ENCODE measurements around the gene SMLR1.
A peak's percentile ranks its signal among the peaks of the same experiment; 100 is the strongest.

Gene SMLR1

GRCh38 chr6:130827247-130828149 is at the start of gene SMLR1:
SMLR1 (plus strand) TSS chr6:130827406; CDS start chr6:130827414, 8 bp downstream.
- DNase-seq (ENCODE audit: low read depth): no peak
- no peak for TF ChIP-seq CTCF (conservative IDR thresholded peaks at IDR 0.05; ENCODE audit: low read length)
- no peak within 1 kb of the TSS for H3K4me3 ChIP-seq (ENCODE audit: low read length)

DNA sequence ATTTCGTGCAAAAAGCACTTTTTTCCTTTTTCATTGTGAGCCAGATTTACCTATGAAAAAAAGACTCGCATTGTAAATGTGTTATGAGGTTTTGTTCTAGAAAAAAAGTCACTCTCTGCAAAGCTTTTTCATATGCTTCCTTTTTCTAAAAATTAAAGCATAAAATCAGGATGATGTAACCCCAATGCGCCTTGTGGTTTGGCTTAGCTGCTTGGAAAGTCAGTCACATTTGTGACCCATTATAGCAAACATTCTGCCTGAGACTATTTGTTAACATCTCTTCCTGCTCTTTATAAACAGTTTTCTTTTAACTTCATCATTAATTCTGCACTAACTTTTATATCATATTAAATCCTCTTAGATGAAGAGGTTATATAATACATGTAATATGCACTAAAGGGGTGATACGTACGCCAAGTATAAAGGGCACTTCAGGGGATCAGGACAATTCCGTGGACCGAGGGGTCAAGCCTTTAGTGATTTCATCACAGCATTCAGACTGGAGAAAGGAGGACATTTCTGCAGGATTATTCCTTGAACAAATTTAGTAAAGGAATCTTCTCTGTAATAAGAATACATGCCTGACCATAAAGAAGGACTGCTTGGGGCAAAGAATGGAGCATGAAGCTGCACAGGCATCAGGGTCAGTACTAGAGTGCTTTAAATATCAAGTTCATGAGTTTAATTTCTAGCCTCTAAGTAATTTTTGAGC is 48.1 kb upstream of the SMLR1 start:
- peak; percentile 77 for DNase-seq (ENCODE audit: low read depth)
- peak overlapping the region; percentile 30 for H3K4me3 ChIP-seq (ENCODE audit: low read length)
- no peak for TF ChIP-seq CTCF (conservative IDR thresholded peaks at IDR 0.05; ENCODE audit: low read length)

DNA sequence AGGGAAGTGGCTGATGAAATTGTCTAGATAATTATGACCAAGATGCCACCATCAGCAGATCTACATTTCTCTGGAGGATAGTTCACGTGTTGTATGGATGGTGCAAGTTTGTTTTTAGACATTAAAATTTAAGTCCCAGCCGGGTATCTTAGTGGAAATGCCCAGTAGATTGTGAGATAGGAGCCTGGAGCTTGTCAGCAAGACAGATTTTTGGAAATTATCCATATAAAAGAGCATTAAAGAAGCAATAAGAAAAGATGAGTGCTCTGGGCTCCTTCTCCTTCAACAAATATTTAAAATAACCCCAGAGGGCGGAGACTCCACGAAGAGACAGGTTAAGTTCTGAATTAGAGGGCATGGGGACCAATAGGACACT is 47.6 kb upstream of the SMLR1 start:
- no peak for DNase-seq (ENCODE audit: low read depth)
- TF ChIP-seq CTCF (conservative IDR thresholded peaks at IDR 0.05; ENCODE audit: low read length): no peak
- peak overlapping the region; percentile 30 for H3K4me3 ChIP-seq (ENCODE audit: low read length)

DNA sequence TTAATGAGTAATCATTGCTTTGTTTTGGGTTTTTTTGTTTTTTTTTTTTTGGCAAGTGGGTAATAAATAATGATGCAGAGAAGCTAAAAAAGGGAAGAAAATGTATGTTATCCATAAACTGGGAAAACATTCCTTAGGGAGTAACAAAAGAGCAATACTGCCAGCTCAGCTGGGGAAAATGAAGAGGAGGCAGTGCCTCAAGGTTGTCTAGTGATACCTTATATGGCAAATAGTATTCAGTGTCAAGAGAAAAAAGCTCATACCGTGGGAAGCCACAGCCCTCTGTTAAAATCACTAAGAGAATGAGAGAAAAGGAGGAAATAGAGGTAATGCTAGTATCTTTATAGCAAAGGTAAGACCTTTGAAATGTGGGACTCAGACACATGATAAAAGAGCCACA is 47.1 kb upstream of the SMLR1 start:
- DNase-seq (ENCODE audit: low read depth): no peak
- no peak for TF ChIP-seq CTCF (conservative IDR thresholded peaks at IDR 0.05; ENCODE audit: low read length)
- no peak overlapping the region for H3K4me3 ChIP-seq (ENCODE audit: low read length)

- H3K4me3 ChIP-seq (ENCODE audit: low read length): no peak overlapping the region
- TF ChIP-seq CTCF (conservative IDR thresholded peaks at IDR 0.05; ENCODE audit: low read length): no peak
- no peak for DNase-seq (ENCODE audit: low read depth)
Observed at GRCh38 chr6:130781557-130781956, 45.6 kb upstream of the SMLR1 start.

- no peak overlapping the region for H3K4me3 ChIP-seq (ENCODE audit: low read length)
- TF ChIP-seq CTCF (conservative IDR thresholded peaks at IDR 0.05; ENCODE audit: low read length): no peak
- DNase-seq (ENCODE audit: low read depth): no peak
Observed at GRCh38 chr6:130783416-130784107, 43.6 kb upstream of the SMLR1 start.
